IPS-15b (cell line): ENCODE results near the gene PPM1A.
"Not testable (repeated sequence)": the region's sequence is repeated elsewhere in the genome, so short reads cannot be mapped to it uniquely, and the experiment has no call there.

Source experiments
- H3K27me3 ChIP-seq: one replicate; pipeline ENCODE4 v1.6.1; 2013; ENCODE audit warnings: low read length; ENCODE audit not compliant: control insufficient read depth, insufficient read depth
- H3K36me3 ChIP-seq: one replicate; pipeline ENCODE4 v1.6.1; 2013; ENCODE audit warnings: low read length; ENCODE audit not compliant: control insufficient read depth, insufficient read depth
- H3K4me1 ChIP-seq: one replicate; pipeline ENCODE4 v1.6.1; 2013; ENCODE audit warnings: mild to moderate bottlenecking, low read length; ENCODE audit not compliant: control insufficient read depth, insufficient read depth
- H3K4me3 ChIP-seq: one replicate; pipeline ENCODE4 v1.5.1; 2013; ENCODE audit warnings: low read depth, low read length
- H3K9ac ChIP-seq: one replicate; pipeline ENCODE4 v1.6.1; 2013; ENCODE audit warnings: low read depth, mild to moderate bottlenecking, low read length
- H3K9me3 ChIP-seq: one replicate; pipeline ENCODE4 v1.6.1; 2013; ENCODE audit warnings: mild to moderate bottlenecking, low read length; ENCODE audit not compliant: control insufficient read depth, insufficient read depth

PPM1A gene

GRCh38 chr14:60311417-60311816 is 62.4 kb downstream of the PPM1A start:
- Histone ChIP-seq H3K9me3 (no peaks in the 10 kb centered on the region), H3K36me3 (no peaks in the 10 kb centered on the region), H3K4me1 (peaks cover 10% of the 10 kb centered on the region), H3K9ac (no peak overlapping the region), H3K4me3 (no peak overlapping the region), H3K27me3 (no peaks in the 10 kb centered on the region)

DNA sequence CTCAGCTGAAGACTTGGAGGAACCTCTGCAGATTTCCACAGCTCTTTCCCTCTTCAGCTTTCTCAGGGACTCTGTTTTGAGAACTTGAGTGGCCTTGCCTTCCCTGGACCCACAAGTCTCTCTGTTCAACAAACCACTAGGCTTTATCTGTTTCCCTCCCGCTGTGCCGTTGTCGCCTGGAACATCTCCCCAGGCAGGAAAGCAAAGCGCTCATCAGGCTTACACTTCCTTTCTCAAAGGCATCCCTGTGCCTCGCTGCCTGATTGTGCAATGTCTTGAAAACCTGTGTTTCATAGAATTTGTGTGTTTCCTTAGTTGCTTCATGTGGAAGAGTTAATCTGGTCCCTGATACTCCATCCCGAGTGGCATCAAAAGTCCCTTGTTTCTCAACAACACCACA is 64.1 kb downstream of the PPM1A start:
- H3K4me3 ChIP-seq, result no peak overlapping the region
- no peaks in the 10 kb centered on the region for H3K36me3 ChIP-seq
- H3K9ac ChIP-seq, result no peak overlapping the region
- H3K9me3 ChIP-seq, result no peaks in the 10 kb centered on the region
- H3K27me3 ChIP-seq, result no peaks in the 10 kb centered on the region
- H3K4me1 ChIP-seq, result peaks cover 24% of the 10 kb centered on the region

- no peak overlapping the region for H3K4me3 ChIP-seq
- no peak overlapping the region for H3K9ac ChIP-seq
- no peaks in the 10 kb centered on the region for H3K27me3 ChIP-seq
- H3K9me3 ChIP-seq, result no peaks in the 10 kb centered on the region
- peaks cover 25% of the 10 kb centered on the region for H3K4me1 ChIP-seq
- H3K36me3 ChIP-seq, result no peaks in the 10 kb centered on the region
These were observed 66.4 kb downstream of the PPM1A start for GRCh38 chr14:60315196-60315990.

DNA sequence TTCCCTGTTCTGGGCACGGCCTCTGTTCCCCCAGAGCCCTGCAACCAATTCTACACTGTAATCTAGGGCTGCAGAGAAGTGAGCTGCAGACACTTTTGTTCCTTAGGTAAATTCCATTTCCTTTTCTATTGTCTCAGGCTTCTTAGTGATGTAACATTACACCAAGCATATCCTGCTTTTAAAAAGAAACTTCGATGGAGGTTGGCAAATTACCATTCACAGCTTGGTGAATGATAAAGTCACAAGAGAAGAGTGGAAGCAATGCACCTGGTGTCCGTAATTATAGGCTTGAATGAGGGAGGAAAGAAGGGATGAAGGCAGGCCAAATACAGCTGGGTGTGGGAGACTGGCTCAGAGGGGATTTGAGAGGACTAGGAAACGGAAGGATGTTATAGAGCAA is 68.6 kb downstream of the PPM1A start:
- H3K9ac ChIP-seq, result no peak overlapping the region
- H3K27me3 ChIP-seq, result no peaks in the 10 kb centered on the region
- no peaks in the 10 kb centered on the region for H3K36me3 ChIP-seq
- H3K4me1 ChIP-seq, result peaks cover 25% of the 10 kb centered on the region
- H3K9me3 ChIP-seq, result no peaks in the 10 kb centered on the region
- no peak overlapping the region for H3K4me3 ChIP-seq

DNA sequence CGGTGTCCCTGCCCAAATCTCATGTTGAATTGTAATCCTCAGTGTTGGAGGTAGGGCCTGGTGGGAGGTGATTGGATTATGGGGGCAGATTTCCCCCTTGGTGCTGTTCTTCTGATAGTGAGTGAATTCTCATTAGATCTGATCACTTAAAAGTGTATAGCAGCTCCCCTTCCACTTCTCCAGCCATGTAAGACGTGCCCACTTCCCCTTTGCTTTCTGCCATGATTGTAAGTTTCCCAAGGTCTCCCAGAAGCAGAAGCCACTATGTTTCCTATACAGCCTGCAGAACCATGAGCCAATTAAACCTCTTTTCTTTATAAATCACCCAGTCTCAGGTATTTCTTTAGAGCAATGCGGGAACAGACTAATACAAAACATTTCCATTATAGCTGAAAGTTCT is 71.8 kb downstream of the PPM1A start:
- H3K4me3 ChIP-seq, H3K9me3 ChIP-seq, H3K9ac ChIP-seq, H3K36me3 ChIP-seq, H3K27me3 ChIP-seq: not testable (repeated sequence)
- peaks cover 19% of the 10 kb centered on the region for H3K4me1 ChIP-seq

DNA sequence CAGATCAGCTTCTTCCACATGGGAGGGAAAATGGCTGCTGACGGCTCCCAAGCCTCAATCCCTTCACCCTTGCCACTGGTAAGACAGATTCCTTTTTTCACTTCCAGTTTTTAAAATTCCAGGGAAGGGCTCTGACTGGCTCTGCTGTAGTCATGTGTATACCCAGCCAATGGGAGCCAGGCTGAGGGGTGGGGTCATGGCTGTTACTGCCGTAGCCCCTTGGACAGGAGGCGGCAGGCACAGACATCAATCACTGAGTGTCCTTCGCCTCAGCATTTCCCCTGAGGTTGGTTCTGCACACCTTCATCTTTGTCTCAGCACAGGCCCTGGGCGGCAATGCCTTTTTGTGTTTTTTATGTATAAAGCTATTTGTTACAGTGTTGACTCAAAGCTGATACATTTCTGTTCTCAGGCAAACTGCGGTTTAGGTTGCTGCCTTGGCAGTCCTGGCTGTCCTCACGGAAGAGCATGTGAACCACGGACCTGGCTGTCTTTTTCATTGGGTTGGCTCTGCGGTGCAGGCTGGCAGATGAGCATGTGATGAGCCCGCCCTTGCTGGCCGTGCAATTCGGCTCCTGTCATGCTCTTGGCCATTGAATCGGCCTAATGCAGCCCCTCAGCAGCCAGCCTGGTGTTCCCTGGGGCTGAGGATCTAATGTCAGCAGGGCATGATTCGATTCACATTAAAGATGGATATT is 74.3 kb downstream of the PPM1A start:
- peaks cover 20% of the 10 kb centered on the region for H3K27me3 ChIP-seq
- no peaks in the 10 kb centered on the region for H3K9me3 ChIP-seq
- H3K9ac ChIP-seq, result no peak overlapping the region

GRCh38 chr14:60324837-60325236 is 75.8 kb downstream of the PPM1A start:
- Histone ChIP-seq H3K4me1 (no peaks in the 10 kb centered on the region), H3K9me3 (no peaks in the 10 kb centered on the region), H3K36me3 (no peaks in the 10 kb centered on the region), H3K27me3 (peaks cover 27% of the 10 kb centered on the region), H3K9ac (no peak overlapping the region), H3K4me3 (no peak overlapping the region)

More for the DNA sequence above, 74.3 kb downstream of the PPM1A start:
- Histone ChIP-seq H3K36me3 (no peaks in the 10 kb centered on the region), H3K4me1 (no peaks in the 10 kb centered on the region), H3K4me3 (no peak overlapping the region)

DNA sequence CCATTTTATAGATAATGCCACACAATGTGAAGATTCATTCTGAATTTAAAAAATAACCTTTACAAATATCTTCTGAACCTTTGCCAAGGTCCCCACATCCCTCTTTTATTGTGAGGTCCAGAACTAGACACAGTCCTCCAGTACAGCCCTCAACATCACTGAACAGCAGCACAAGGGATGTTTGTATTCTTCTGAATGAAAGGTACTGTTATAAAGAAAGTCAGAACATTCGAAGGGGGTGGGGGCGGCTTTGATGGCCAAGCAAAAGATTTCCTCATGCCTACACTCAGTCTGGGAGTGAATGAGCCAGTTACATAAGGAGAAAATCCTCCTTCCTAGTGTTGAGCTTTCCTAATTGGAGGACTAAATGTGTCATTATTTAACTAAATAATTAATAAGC is 77.3 kb downstream of the PPM1A start:
- H3K4me3 ChIP-seq, result no peak overlapping the region
- H3K4me1 ChIP-seq, result no peaks in the 10 kb centered on the region

DNA sequence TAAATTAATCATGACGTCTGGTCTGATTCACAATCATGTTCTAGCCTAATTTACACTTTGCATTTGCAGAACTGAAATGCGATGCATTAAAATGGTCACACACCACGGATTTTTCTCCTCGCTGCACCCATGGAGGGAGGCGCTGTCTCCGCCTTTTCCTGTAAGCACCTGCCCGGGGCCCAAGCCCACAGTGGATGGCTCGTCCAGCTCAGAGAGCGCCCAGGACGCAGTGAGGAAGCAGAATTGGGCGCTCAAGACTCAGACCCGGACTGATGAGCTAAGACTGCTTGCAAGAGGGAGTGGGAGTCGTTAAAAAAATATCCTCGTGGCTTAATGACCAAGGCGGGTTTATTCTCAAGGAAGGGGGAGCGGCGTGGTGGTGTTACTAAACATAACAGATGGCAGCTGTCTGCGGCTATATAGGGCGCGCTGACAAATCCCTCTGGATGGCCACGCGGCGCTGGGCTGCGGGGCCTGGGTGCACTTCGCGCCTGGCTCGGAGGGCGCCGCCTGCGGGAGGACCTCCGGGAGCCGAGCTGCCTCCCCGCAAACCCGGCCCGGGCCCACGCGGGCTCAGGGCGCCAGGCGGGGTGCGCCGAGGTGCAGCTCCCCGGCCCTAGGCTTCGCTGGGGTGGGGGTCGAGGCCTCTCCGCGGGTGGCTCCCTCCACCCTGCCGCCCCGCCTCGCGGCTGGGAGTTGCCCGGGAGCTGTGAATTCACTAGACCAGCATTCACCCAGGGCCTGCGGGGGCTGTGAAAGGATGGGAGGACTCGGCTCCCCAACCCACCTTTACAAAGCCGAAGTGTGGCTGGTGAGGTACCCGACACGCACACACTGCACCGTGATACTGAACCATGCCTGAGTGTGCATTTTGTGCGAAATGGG is 78.7 kb downstream of the PPM1A start:
- peaks cover 27% of the 10 kb centered on the region for H3K27me3 ChIP-seq
- no peaks in the 10 kb centered on the region for H3K9me3 ChIP-seq
- no peaks in the 10 kb centered on the region for H3K4me1 ChIP-seq
- no peak overlapping the region for H3K9ac ChIP-seq
- peak overlapping the region; percentile 58 for H3K4me3 ChIP-seq
- no peaks in the 10 kb centered on the region for H3K36me3 ChIP-seq

More for the DNA sequence above, 77.3 kb downstream of the PPM1A start:
- Histone ChIP-seq H3K9ac (no peak overlapping the region), H3K27me3 (peaks cover 27% of the 10 kb centered on the region), H3K36me3 (no peaks in the 10 kb centered on the region), H3K9me3 (no peaks in the 10 kb centered on the region)

DNA sequence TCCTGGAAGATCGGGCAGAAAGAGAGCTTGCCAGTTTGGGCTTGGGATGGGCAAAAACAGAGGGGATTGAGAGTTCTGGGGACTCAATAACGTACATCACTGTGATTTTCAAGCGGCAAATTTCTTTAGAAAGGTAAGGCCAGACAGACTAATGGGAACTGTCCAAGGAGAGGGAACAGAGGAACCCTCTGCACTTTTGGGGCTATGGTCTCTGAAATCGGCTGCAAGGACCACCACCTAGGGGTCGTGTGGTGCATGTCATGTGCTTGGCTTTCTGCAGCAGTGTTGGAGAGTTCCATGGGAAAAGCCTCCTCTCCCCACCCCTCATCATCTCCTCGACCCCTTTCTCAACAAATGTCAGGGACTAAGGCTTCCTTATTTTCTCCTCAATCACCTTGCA is 79.6 kb downstream of the PPM1A start:
- Histone ChIP-seq H3K4me1 (no peaks in the 10 kb centered on the region), H3K9me3 (no peaks in the 10 kb centered on the region), H3K4me3 (no peak overlapping the region)

GRCh38 chr14:60329274-60329673 is 80.3 kb downstream of the PPM1A start:
- Histone ChIP-seq H3K4me1 (no peaks in the 10 kb centered on the region), H3K9ac (no peak overlapping the region), H3K9me3 (no peaks in the 10 kb centered on the region), H3K36me3 (no peaks in the 10 kb centered on the region), H3K4me3 (no peak overlapping the region), H3K27me3 (peaks cover 27% of the 10 kb centered on the region)

More for the DNA sequence above, 79.6 kb downstream of the PPM1A start:
- no peaks in the 10 kb centered on the region for H3K36me3 ChIP-seq
- H3K27me3 ChIP-seq, result peaks cover 27% of the 10 kb centered on the region
- H3K9ac ChIP-seq, result no peak overlapping the region
